HL-60 (cell line): Measurements from ENCODE around the gene GATA6.

Experiments
- DNase-seq, 2 experiments: peaks; one replicate each; pipeline ENCODE4 v3.0.0-alpha.2; 2010 to 2020; ENCODE audit warnings: low read depth in 1 of 2, low spot score in 1 of 2
- H3K27ac ChIP-seq: fragments of 250-450 bp; sonication (Bioruptor Pico); replicated peaks from 2 replicates; pipeline ENCODE4 v1.5.1; 2020; ENCODE audit warnings: mild to moderate bottlenecking, moderate library complexity
- H3K27me3 ChIP-seq: fragments of 250-450 bp; sonication (Bioruptor Pico); 2 replicates; pipeline ENCODE4 v1.5.1; 2021; ENCODE audit warnings: mild to moderate bottlenecking, moderate library complexity; ENCODE audit not compliant: insufficient read depth, poor library complexity, severe bottlenecking
- H3K4me3 ChIP-seq: replicated peaks from 2 replicates; pipeline ENCODE4 v1.5.1; 2011; ENCODE audit warnings: mild to moderate bottlenecking, control low read depth, low read length; ENCODE audit not compliant: insufficient read depth
- GABPA ChIP-seq: IDR thresholded peaks from 2 replicates; pipeline ENCODE4 v1.6.1; 2012; ENCODE audit warnings: low read depth
- POLR2AphosphoS5 ChIP-seq: IDR thresholded peaks from 2 replicates; pipeline ENCODE4 v1.6.1; 2012; ENCODE audit warnings: low read depth
- SPI1 ChIP-seq: IDR thresholded peaks from 2 replicates; pipeline ENCODE4 v1.6.1; 2012; ENCODE audit warnings: low read depth, mild to moderate bottlenecking, borderline replicate concordance
- TF ChIP-seq, protein P1 (sequence below): IDR thresholded peaks from one replicate; pipeline ENCODE4 v1.5.1; 2011; ENCODE audit warnings: low read length, control low read depth, inconsistent platforms; ENCODE audit not compliant: insufficient read depth
- TF ChIP-seq, protein P2 (sequence below): IDR thresholded peaks from 2 replicates; pipeline ENCODE4 v1.6.1; 2012; ENCODE audit warnings: low read depth; ENCODE audit not compliant: insufficient replicate concordance

The GATA6 gene

DNA sequence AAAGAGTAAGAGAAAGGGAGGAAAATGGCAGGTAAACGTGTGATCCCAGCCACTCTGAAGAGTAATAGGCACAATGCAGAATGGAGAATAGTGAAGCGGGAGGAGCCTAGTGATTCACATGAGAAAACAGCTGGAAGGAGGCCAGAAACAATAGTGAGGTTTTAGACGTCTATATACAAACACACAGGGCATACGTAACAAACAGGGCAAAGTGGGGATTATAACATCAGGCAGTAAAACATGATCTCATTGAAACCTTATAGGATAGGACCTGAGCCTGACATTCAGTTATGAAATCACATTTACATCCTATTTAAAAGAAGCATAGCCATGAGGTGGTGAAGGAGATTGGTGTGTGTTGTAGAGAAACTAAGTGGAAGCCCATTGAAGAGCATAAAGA, 33.0 kb upstream of the GATA6 start:
- DNase-seq, result no peak
- H3K27me3 ChIP-seq, result no peaks in the 10 kb centered on the region
- no peak overlapping the region for H3K27ac ChIP-seq
- TF ChIP-seq, protein P1, sequence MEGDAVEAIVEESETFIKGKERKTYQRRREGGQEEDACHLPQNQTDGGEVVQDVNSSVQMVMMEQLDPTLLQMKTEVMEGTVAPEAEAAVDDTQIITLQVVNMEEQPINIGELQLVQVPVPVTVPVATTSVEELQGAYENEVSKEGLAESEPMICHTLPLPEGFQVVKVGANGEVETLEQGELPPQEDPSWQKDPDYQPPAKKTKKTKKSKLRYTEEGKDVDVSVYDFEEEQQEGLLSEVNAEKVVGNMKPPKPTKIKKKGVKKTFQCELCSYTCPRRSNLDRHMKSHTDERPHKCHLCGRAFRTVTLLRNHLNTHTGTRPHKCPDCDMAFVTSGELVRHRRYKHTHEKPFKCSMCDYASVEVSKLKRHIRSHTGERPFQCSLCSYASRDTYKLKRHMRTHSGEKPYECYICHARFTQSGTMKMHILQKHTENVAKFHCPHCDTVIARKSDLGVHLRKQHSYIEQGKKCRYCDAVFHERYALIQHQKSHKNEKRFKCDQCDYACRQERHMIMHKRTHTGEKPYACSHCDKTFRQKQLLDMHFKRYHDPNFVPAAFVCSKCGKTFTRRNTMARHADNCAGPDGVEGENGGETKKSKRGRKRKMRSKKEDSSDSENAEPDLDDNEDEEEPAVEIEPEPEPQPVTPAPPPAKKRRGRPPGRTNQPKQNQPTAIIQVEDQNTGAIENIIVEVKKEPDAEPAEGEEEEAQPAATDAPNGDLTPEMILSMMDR, result no peak
- TF ChIP-seq SPI1, result no peak
- H3K4me3 ChIP-seq, result no peak overlapping the region

DNA sequence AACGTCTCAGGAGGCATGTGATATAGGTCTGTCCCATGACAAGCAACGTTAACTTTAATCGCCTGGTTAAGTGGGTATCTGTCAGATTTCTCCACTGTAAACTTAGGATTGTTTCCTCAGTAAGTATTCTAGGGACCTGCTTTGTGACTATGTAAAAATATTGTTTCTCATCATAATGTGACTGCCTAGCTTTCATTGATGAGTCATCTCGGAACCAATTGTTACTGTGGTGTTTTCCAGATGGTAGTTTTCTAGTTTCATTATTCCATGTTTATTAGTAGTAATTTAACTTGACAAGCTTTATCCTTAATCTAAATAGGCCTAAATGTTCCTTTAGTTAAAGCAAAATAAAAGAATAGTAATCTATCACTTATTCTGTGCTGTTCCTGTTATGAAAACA, 28.2 kb upstream of the GATA6 start:
- Histone ChIP-seq H3K27ac (no peak overlapping the region), H3K4me3 (no peak overlapping the region), H3K27me3 (peaks cover 3% of the 10 kb centered on the region)
- TF ChIP-seq, protein P1, result no peak
- no peak for TF ChIP-seq GABPA
- TF ChIP-seq SPI1, result no peak
- TF ChIP-seq, protein P2, sequence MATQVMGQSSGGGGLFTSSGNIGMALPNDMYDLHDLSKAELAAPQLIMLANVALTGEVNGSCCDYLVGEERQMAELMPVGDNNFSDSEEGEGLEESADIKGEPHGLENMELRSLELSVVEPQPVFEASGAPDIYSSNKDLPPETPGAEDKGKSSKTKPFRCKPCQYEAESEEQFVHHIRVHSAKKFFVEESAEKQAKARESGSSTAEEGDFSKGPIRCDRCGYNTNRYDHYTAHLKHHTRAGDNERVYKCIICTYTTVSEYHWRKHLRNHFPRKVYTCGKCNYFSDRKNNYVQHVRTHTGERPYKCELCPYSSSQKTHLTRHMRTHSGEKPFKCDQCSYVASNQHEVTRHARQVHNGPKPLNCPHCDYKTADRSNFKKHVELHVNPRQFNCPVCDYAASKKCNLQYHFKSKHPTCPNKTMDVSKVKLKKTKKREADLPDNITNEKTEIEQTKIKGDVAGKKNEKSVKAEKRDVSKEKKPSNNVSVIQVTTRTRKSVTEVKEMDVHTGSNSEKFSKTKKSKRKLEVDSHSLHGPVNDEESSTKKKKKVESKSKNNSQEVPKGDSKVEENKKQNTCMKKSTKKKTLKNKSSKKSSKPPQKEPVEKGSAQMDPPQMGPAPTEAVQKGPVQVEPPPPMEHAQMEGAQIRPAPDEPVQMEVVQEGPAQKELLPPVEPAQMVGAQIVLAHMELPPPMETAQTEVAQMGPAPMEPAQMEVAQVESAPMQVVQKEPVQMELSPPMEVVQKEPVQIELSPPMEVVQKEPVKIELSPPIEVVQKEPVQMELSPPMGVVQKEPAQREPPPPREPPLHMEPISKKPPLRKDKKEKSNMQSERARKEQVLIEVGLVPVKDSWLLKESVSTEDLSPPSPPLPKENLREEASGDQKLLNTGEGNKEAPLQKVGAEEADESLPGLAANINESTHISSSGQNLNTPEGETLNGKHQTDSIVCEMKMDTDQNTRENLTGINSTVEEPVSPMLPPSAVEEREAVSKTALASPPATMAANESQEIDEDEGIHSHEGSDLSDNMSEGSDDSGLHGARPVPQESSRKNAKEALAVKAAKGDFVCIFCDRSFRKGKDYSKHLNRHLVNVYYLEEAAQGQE, result no peak
- DNase-seq, result no peak

DNA sequence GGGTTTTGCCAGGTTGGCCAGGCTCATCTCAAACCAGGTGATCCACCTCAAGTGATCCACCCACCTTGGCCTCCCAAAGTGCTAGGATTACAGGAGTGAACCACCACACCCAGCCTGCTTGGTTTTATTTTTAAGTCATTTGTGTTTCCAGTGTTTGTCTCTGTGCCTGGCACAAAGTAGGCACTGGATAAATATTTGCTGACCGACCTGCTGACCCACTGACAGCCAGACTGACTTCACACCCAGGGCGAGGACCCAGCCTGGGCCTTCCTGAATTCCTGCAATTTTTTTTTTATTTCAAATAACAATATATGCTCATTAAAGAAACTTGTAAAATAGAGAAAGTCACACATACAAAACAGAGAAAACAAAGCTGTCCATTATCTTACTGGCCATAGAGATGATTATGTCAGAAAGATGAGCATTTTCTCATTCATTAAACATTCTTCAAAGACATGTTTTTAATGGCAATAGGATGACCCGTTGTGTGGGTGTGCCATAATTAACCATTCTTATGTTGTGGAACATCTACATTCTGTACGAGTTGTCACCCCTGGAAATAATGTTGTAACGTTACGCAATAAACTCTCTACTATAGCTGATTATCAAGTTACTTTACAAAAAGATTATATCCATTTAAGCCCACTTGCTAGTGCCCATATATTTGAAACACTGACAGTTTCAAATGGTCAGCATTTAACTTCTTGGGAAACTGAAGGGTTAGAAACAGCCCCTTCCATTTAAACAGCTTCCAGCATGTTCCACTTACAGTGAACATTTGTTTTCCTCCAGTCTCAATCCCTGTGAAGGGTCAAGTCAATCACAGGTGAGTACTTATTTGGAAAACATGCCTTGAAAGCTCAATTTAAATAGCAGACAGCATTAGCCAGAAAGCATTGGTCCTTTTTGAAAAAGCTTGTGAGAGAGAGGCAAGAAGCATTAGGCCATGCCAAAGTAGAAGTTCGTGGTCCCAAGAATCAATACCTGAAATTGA, 25.7 kb upstream of the GATA6 start:
- no peak overlapping the region for H3K4me3 ChIP-seq
- TF ChIP-seq SPI1 (no peak), POLR2AphosphoS5 (no peak), GABPA (no peak)
- TF ChIP-seq, protein P1, result no peak
- TF ChIP-seq, protein P2, result no peak
- H3K27ac ChIP-seq, result no peak overlapping the region
- DNase-seq, result no peak
- peaks cover 11% of the 10 kb centered on the region for H3K27me3 ChIP-seq
